DMS53 treated with DMSO at 0.1 percent for 48 hours (cell line): ENCODE data around the gene ATRN.

Experiments
- DNase-seq: peaks from one replicate; lab custom pipeline; 2025; ENCODE audit not compliant: unreplicated experiment; lab: John Stamatoyannopoulos, UW

The ATRN gene

DNA sequence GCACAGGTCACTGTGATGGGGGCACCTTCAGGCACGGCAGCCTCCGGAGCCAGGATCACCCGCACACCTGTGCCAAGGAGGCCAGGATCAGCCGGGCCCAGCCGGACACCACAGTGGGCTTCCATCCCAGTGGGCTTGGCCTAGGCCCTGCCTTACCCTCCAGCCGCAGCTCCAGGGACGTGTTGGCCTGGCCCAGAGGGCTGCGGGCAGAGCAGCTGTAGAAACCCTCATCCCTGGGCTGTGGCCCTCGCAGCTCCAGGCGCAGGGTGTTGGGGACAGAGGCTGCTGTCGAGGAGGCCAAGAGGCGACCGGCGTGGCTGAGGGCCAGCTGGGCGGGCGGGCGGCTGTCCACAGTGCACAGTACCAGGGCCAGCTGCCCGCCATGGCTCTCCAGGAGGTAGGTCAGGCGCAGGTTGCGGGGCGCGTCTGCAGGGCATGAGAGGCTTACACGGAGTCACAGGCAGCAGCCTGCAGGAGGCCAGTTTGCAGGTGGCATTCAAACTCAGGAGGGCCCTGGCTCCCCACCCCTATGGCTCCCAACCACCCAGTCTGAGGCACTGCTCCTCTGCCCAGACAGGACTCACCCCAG is 222.0 kb downstream of the ATRN start:
- DNase-seq: no peak

GRCh38 chr20:3693376-3693775 is 222.6 kb downstream of the ATRN start:
- DNase-seq: no peak

DNA sequence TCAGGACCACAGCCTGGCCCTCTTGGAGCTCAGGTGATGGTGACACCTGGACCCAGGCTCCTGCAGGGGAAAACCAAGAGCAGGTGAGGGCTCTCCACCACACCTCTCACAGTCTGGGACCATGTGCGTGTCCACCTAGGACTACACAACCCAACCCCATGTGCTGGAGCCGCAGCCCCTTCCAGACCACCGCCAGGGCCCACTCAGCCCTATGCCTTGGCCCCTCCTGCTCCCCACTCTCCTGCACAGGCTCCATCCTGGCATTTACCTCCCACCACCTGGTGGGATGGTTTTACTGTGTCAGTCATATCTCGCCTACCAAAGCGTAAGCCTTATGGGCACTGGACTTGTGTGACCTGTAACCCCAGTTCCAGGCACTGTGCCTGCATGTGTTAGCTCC is 224.0 kb downstream of the ATRN start:
- DNase-seq: no peak

- no peak for DNase-seq
Measured at GRCh38 chr20:3696200-3696599, 225.4 kb downstream of the ATRN start.

DNA sequence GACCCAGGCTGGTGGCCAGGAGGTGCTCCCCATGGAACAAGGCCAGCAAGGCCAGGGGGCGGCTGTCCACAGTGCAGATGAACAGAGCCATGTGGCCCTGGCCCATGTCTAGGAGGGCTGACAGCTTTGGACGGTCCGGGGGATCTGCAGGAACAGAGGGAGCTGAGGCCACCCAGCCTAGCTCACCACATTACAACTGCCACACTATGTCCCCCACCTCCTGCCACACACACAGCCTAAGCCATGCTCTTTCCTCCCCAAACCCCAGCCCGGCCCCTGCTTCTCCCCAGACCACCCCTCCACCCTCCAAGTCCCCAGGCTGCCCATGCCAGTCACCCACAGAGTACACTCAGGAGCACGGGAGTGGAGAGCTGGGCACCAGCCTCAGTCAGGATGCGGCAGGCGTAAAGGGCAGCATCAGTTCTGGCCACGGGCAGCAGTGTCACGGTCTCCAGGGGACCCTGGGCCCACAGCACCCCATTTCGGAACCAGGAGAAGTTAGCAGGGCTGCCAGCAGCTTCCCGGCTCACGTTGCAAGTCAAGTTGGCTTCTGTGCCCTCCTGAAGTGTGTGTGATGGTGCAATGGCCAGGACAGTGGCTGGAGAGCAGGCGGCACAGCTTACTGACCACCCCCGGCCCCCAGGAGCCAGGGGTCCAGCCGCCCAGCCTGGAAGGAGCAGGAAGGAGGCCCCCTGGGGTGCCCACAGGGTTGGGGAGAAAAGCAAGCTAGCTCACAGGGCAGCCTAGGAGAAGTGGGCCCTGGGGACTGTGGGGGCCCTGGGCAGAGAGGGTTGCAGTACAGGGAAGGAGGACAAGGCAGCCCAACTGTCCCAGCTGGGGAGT is 226.1 kb downstream of the ATRN start:
- DNase-seq: no peak

DNA sequence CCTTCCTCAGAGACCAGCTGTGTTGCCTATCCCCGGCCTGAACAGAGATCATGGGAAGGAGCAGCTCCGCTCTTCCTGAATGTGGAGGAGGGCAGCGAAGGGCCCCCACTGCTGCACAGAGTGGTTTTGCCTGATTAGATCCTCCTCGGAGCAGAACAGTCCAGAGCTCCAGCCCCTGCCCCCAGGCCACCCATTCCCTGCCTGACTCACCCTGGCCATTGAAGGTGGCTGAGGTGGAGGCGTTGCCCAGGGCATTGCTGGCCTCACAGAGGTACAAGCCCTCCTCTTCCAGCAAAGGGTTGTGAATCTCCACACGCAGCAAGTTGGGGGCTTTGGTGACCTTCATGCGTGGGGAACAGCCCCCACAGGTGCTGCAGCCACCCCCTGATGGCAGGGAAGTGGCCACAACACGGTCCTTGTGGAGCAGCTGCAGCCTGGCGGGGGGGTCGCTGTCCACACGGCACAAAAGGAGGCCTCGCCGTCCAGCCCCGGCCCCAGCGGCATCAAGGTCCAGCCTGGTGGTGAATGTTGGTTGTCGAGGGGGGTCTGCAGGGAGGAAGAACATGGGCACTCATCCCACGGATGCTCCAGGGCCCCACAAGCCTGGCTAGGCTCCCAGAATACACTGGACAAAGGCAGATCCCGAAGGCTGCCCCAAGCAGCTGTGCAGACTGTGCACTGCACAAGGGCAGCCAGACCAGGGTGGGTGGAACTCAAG is 226.9 kb downstream of the ATRN start:
- no peak for DNase-seq

DNA sequence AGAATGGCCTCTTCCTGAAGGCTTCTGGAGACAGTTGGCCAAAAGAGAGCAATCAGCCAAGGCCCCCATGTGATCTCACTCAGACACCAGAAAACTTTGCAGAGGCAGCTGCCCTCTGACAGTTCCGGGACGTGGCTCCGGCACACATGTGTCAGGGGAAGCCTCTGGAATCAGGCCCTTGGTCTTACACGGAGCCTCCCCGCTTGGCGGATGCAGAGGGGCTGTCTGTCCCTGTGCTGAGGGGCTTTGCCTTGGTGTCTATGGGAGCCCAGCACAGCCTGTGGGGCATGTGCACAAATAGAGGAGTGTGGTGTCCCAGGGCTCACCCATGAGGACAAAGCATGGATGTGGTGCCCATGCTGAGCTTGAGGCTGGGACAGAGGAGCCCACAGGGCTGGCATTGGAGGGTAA is 227.8 kb downstream of the ATRN start:
- DNase-seq: no peak

GRCh38 chr20:3699037-3699436 is 228.2 kb downstream of the ATRN start:
- DNase-seq: no peak
